ENCODE results near the gene DDAH2.
"Not testable (repeated sequence)": the region's sequence is repeated elsewhere in the genome, so short reads cannot be mapped to it uniquely, and the experiment has no call there.

DDAH2 gene

GRCh38 chr6:31715022-31715958, 13.8 kb downstream of the DDAH2 start, which contains the start of gene LY6G6D:
TSS of gene LY6G6D (plus strand) at chr6:31715348. CDS start at chr6:31715356, 8 bp downstream.
- in situ Hi-C loops (cut with MboI; ENCODE audit: low sequenced_read_pairs), result no loop called here

GRCh38 chr6:31713991-31714684, 15.0 kb downstream of the DDAH2 start:
- in situ Hi-C loops (cut with MboI; ENCODE audit: low sequenced_read_pairs), result no loop called here

- in situ Hi-C loops (cut with MboI; ENCODE audit: low sequenced_read_pairs), result no loop called here
These were observed 15.6 kb downstream of the DDAH2 start for GRCh38 chr6:31713465-31713864.

GRCh38 chr6:31712296-31712695, 16.8 kb downstream of the DDAH2 start:
- in situ Hi-C loops (cut with MboI; ENCODE audit: low sequenced_read_pairs), result no loop called here

- in situ Hi-C loops (cut with MboI; ENCODE audit: low sequenced_read_pairs), result no loop called here
These were observed 17.9 kb downstream of the DDAH2 start for GRCh38 chr6:31711233-31711632.

GRCh38 chr6:31710523-31711219, 18.4 kb downstream of the DDAH2 start:
- in situ Hi-C loops (cut with MboI; ENCODE audit: low sequenced_read_pairs), result no loop called here

- in situ Hi-C loops (cut with MboI; ENCODE audit: low sequenced_read_pairs), result not testable (repeated sequence)
These were observed 19.9 kb downstream of the DDAH2 start for GRCh38 chr6:31709157-31709556.

GRCh38 chr6:31708224-31708623, 20.9 kb downstream of the DDAH2 start:
- in situ Hi-C loops (cut with MboI; ENCODE audit: low sequenced_read_pairs), result no loop called here

GRCh38 chr6:31707701-31708100, 21.4 kb downstream of the DDAH2 start:
- in situ Hi-C loops (cut with MboI; ENCODE audit: low sequenced_read_pairs), result no loop called here

- in situ Hi-C loops (cut with MboI; ENCODE audit: low sequenced_read_pairs), result no loop called here
These were observed 22.5 kb downstream of the DDAH2 start, which contains the start of gene LY6G6F for GRCh38 chr6:31706599-31706998. TSS of gene LY6G6F (plus strand) at chr6:31706866. CDS start at chr6:31706907, 41 bp downstream.

- in situ Hi-C loops (cut with MboI; ENCODE audit: low sequenced_read_pairs), result no loop called here
These were observed 23.2 kb downstream of the DDAH2 start for GRCh38 chr6:31705931-31706330.

- in situ Hi-C loops (cut with MboI; ENCODE audit: low sequenced_read_pairs), result no loop called here
These were observed 26.0 kb downstream of the DDAH2 start, which contains the start of gene ABHD16A for GRCh38 chr6:31702819-31703716. TSS of gene ABHD16A (minus strand) at chr6:31703324. CDS start at chr6:31703281, 43 bp downstream.

GRCh38 chr6:31702405-31702818, 26.7 kb downstream of the DDAH2 start:
- in situ Hi-C loops (cut with MboI; ENCODE audit: low sequenced_read_pairs), result no loop called here

GRCh38 chr6:31701666-31702404, 27.3 kb downstream of the DDAH2 start:
- in situ Hi-C loops (cut with MboI; ENCODE audit: low sequenced_read_pairs), result no loop called here

GRCh38 chr6:31700740-31701401, 28.2 kb downstream of the DDAH2 start:
- in situ Hi-C loops (cut with MboI; ENCODE audit: low sequenced_read_pairs), result no loop called here

GRCh38 chr6:31697555-31697954, 31.5 kb downstream of the DDAH2 start:
- in situ Hi-C loops (cut with MboI; ENCODE audit: low sequenced_read_pairs), result no loop called here

GRCh38 chr6:31693535-31693934, 35.6 kb downstream of the DDAH2 start:
- in situ Hi-C loops (cut with MboI; ENCODE audit: low sequenced_read_pairs), result no loop called here

- in situ Hi-C loops (cut with MboI; ENCODE audit: low sequenced_read_pairs), result no loop called here
These were observed 36.2 kb downstream of the DDAH2 start for GRCh38 chr6:31692886-31693285.

- in situ Hi-C loops (cut with MboI; ENCODE audit: low sequenced_read_pairs), result no loop called here
These were observed 36.7 kb downstream of the DDAH2 start for GRCh38 chr6:31692353-31692752.

Measured in HL-60/S4 treated with phorbol 12-myristate 13-acetate at 8.2 ng/mL for 4 days and 3 days (cell line).